Gastrocnemius medialis (tissue), 4 donors: ENCODE data around the gene MNX1.

Experiments
- POLR2A ChIP-seq, 2 donors: fragments of 450-650 bp; IDR thresholded peaks; one replicate each; pipeline ENCODE4 v1.6.1; 2017; ENCODE audit warnings: antibody characterized with exemption in 2 of 2, mild to moderate bottlenecking in 2 of 2, moderate library complexity in 2 of 2
- TF ChIP-seq, protein P1 (sequence below), 5 experiments: fragments of 450-650 bp in 3 of 5; fragments of 200-600 bp in 2 of 5; sonication (generic) in 2 of 5; IDR thresholded peaks in 4 of 5; conservative IDR thresholded peaks in 1 of 5; 1 replicate in 4 of 5; 2 replicates in 1 of 5; pipeline ENCODE4 v1.5.1; 2016 to 2019; ENCODE audit warnings: antibody characterized with exemption in 5 of 5, mild to moderate bottlenecking in 3 of 5, moderate library complexity in 3 of 5

DNA sequence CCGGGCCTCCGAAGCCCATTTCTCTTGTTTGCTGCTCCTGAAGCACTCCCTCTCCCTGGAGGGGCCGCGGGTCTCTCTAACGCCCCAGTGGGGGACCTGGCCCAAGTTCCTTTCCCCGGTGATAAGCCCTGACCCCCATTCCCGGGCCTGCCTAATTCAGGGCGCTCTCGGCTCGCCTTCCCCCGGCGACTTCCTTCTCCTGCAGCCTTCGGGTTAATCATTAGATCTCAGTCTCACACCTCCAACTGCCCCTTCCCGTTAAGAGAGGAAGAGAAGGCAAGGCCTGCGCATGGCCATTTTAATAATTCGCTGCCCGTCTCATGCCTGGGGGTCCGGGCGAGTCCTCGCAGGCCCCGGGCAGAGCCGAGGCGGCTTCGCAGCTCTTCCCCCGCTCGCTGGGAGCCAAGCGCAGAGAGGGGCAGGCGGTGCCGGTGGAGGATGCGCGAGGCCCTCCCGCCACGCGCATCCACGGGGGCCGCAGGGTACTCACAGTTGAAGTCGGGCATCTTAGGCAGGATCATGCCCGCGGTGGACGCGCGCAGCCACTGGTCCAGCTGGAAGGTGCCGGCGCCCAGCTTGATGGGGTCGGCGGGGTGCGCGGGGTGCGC, 1.2 kb downstream of the MNX1 start:
- TF ChIP-seq, protein P1, sequence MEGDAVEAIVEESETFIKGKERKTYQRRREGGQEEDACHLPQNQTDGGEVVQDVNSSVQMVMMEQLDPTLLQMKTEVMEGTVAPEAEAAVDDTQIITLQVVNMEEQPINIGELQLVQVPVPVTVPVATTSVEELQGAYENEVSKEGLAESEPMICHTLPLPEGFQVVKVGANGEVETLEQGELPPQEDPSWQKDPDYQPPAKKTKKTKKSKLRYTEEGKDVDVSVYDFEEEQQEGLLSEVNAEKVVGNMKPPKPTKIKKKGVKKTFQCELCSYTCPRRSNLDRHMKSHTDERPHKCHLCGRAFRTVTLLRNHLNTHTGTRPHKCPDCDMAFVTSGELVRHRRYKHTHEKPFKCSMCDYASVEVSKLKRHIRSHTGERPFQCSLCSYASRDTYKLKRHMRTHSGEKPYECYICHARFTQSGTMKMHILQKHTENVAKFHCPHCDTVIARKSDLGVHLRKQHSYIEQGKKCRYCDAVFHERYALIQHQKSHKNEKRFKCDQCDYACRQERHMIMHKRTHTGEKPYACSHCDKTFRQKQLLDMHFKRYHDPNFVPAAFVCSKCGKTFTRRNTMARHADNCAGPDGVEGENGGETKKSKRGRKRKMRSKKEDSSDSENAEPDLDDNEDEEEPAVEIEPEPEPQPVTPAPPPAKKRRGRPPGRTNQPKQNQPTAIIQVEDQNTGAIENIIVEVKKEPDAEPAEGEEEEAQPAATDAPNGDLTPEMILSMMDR (IDR thresholded peaks at IDR 0.05 in 4 of 5, conservative IDR thresholded peaks at IDR 0.05 in 1 of 5): no peak
- no peak for TF ChIP-seq POLR2A (IDR thresholded peaks at IDR 0.05)
